Ovary (tissue), 9 donors: ENCODE measurements around the gene CACNA1C. TPM values are rescaled to one million over a fixed set of nuclear protein-coding genes. Genes with fewer than 3 reads are reported as not detected.

ENCODE experiments used
- DNase-seq, 5 donors: peaks; one replicate each; pipeline ENCODE4 v3.0.0-alpha.2; 2019 to 2020
- H3K27ac ChIP-seq, 2 donors: fragments of 200-600 bp; one replicate each; pipeline versions ENCODE4 v1.5.1 to v1.8.0; 2019 to 2022
- H3K27me3 ChIP-seq: fragments of 200-600 bp; one replicate; pipeline ENCODE4 v1.8.0; 2022
- H3K36me3 ChIP-seq: fragments of 200-600 bp; sonication (generic); one replicate; pipeline ENCODE4 v1.5.1; 2019
- H3K4me1 ChIP-seq: one replicate; pipeline ENCODE4 v1.8.1; 2013; ENCODE audit warnings: mild to moderate bottlenecking, moderate library complexity; ENCODE audit not compliant: insufficient read depth
- H3K4me3 ChIP-seq: fragments of 200-600 bp; sonication (generic); one replicate; pipeline ENCODE4 v1.5.1; 2017
- H3K9me3 ChIP-seq, 2 donors: fragments of 200-600 bp in 1 of 2; sonication (generic) in 1 of 2; one replicate each; pipeline versions ENCODE4 v1.5.1 to v1.8.1; 2013 to 2019; ENCODE audit warnings: mild to moderate bottlenecking in 1 of 2, moderate library complexity in 1 of 2
- EP300 ChIP-seq: sonication (generic); formaldehyde crosslinking; IDR thresholded peaks from one replicate; pipeline ENCODE4 v1.6.1; 2017; ENCODE audit warnings: antibody characterized with exemption
- POLR2A ChIP-seq: fragments of 450-650 bp; IDR thresholded peaks from one replicate; pipeline ENCODE4 v1.6.1; 2017; ENCODE audit warnings: antibody characterized with exemption, mild to moderate bottlenecking, moderate library complexity
- WGBS, 3 donors: extraction: QIAGEN DNeasy Blood & Tissue Kit in 1 of 3; methylation state at CpG; one replicate each; pipeline versions ENCODE4 v1.1.5 to v1.1.7; 2013 to 2017; 5-methylcytosine and 5-hydroxymethylcytosine counted together
- intact Hi-C, 4 donors: fragments of 100-400 bp; cut with DNase I; formaldehyde crosslinking; loops; one replicate each; pipeline versions ENCODE4 v1.11.0 to v1.15.1; 2022 to 2023
- polyA plus RNA-seq, 2 donors: library from polyadenylated mRNA; stranded (reverse); fragments of 200-250 nt in 1 of 2; fragments of 350-450 nt in 1 of 2; fragmentation: Illumina TruSeq in 1 of 2; extraction: RNeasy Lipid Tissue Mini Kit (QIAGEN cat#74804) in 1 of 2; gene quantifications; one replicate each; pipeline ENCODE4 v1.2.3, GENCODE V29; 2013 to 2014
- total RNA-seq, 7 donors: library from RNA; depleted of rRNA in 2 of 7; stranded (reverse); fragments of >200 nt in 2 of 7; fragmentation: NEBNext Ultra II Directional in 3 of 7; extraction: Animal tissue kit (Norgen Biotek cat#: 25700) in 3 of 7; gene quantifications; one replicate each; pipeline versions ENCODE4 v1.1.0 to v1.2.4, GENCODE V29; 2016 to 2023
- TF ChIP-seq, protein P1 (sequence below), 3 donors: fragments of 450-650 bp in 2 of 3; fragments of 200-600 bp in 1 of 3; IDR thresholded peaks; one replicate each; pipeline versions ENCODE4 v1.5.1 to v1.8.0; 2016 to 2022; ENCODE audit warnings: antibody characterized with exemption in 3 of 3, mild to moderate bottlenecking in 1 of 3
- donor health status: DM: no; HTN: no; CAD: no; lungs with moderate emphysema.
- donor health status: DM: no; HTN: no; CAD: no.
- donor health status: Bipolar disorder and iron deficiency.
- donor health status: DM: yes; HTN: yes; CAD: no.
- donor health status: DM: no; HTN: no; CAD: no.
- donor health status: DM: yes; HTN: yes; CAD: no.

Gene CACNA1C
- total and polyA plus RNA-seq, 9 donors: 2.2 to 8.3 (median 3.7) TPM

DNA sequence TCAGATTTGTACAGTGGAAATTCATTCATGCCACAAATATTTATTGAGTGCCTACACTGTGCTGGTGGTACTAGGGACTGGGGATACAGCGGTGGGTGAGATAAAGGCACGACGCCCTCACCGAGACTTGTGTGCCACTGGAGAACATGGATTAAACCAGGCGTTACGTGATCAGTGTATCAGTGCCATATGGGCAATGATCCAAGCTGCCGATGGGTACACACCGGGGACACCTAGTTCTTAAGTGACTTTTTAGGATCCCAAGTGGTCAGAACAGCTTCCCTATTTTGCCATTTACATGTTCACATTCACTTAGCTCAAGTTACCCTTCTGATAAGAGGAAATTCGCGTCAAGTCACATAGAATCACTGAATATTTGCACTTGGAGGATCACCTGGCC, 236.7 kb downstream of the CACNA1C start:
- Histone ChIP-seq H3K27me3 (no peaks in the 10 kb centered on the region), H3K4me1 (peaks cover 1% of the 10 kb centered on the region), H3K27ac (no peak overlapping the region), H3K9me3 (no peaks in the 10 kb centered on the region), H3K4me3 (no peak overlapping the region), H3K36me3 (no peaks in the 10 kb centered on the region)
- 89 to 95% (median 93%) methylated on average over 10 of the region's 10 CpGs for WGBS, 3 donors
- DNase-seq: no peak
- no peak for TF ChIP-seq POLR2A
- TF ChIP-seq, protein P1, sequence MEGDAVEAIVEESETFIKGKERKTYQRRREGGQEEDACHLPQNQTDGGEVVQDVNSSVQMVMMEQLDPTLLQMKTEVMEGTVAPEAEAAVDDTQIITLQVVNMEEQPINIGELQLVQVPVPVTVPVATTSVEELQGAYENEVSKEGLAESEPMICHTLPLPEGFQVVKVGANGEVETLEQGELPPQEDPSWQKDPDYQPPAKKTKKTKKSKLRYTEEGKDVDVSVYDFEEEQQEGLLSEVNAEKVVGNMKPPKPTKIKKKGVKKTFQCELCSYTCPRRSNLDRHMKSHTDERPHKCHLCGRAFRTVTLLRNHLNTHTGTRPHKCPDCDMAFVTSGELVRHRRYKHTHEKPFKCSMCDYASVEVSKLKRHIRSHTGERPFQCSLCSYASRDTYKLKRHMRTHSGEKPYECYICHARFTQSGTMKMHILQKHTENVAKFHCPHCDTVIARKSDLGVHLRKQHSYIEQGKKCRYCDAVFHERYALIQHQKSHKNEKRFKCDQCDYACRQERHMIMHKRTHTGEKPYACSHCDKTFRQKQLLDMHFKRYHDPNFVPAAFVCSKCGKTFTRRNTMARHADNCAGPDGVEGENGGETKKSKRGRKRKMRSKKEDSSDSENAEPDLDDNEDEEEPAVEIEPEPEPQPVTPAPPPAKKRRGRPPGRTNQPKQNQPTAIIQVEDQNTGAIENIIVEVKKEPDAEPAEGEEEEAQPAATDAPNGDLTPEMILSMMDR (IDR thresholded peaks at IDR 0.05): no peak
- intact Hi-C loops: loop anchor here in 2 of 4 donors (5.0 to 10.0 kb wide), 2 partner anchors 235 to 237 kb away; partner anchors contain the start of gene CACNA1C (in 2 of the 2)

DNA sequence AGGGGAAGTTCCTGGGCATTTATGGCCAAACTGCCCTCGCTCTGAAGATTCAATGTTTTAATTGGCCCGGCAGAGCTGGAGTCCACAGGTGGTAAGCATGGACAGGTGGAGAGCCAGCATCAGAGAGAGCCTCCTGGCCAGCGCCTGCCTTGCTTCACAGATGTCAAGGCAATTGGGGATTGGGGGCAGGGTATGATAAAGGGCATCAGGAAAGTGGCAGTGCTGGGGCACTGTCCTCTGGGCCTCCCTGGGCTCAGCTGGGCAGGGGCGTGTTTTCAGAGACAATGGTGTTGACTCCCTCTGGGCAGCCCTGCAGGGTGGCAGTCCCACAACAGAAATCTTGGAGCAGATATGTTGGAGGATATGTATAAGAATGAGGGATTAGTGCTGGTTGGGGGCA, 237.3 kb downstream of the CACNA1C start:
- no peaks in the 10 kb centered on the region for H3K36me3 ChIP-seq
- no peak for TF ChIP-seq POLR2A
- no peak for TF ChIP-seq EP300
- TF ChIP-seq, protein P1 (IDR thresholded peaks at IDR 0.05): no peak
- no peaks in the 10 kb centered on the region for H3K27me3 ChIP-seq
- H3K9me3 ChIP-seq: no peaks in the 10 kb centered on the region
- DNase-seq: no peak
- intact Hi-C loops: loop anchor here in 1 of 4 donors (10.0 kb wide), 1 partner anchor 295 kb away; no protein-coding TSS in a partner anchor
- H3K4me1 ChIP-seq: no peaks in the 10 kb centered on the region
- H3K27ac ChIP-seq: no peak overlapping the region
- no peak overlapping the region for H3K4me3 ChIP-seq
- WGBS, 3 donors: 58 to 99% (median 99%) methylated on average over 4 of the region's 4 CpGs

DNA sequence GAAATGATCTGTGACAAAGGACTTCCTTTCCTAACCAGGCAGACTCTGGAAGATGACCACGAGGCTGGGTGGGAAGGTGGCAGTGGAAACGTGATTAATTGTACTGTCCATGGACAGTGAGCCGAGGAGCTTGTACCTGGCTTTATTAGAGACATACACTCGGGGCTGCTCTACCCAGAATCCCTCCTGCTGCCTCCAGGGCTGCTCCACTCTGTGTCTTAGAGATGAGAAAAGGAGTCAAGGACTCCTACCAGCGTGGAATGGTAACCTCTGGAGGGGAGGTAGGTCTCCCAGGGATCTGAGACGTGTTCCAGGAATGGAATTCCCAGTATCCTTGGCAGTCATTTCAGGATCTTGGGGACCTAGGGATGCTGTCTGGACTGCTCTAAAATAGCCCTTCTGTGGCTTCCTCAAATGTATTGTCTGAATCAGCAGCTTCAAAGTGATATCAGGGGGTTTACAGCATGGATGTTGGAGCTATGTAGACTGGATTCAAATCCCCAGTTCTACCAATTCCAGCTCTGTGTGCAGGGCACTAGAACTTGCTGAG, 237.8 kb downstream of the CACNA1C start:
- TF ChIP-seq EP300 (no peak), POLR2A (no peak)
- TF ChIP-seq, protein P1 (IDR thresholded peaks at IDR 0.05): no peak
- H3K27ac ChIP-seq: no peak overlapping the region
- intact Hi-C loops: loop anchor here in 1 of 4 donors (10.0 kb wide), 1 partner anchor 294 kb away; no protein-coding TSS in a partner anchor

DNA sequence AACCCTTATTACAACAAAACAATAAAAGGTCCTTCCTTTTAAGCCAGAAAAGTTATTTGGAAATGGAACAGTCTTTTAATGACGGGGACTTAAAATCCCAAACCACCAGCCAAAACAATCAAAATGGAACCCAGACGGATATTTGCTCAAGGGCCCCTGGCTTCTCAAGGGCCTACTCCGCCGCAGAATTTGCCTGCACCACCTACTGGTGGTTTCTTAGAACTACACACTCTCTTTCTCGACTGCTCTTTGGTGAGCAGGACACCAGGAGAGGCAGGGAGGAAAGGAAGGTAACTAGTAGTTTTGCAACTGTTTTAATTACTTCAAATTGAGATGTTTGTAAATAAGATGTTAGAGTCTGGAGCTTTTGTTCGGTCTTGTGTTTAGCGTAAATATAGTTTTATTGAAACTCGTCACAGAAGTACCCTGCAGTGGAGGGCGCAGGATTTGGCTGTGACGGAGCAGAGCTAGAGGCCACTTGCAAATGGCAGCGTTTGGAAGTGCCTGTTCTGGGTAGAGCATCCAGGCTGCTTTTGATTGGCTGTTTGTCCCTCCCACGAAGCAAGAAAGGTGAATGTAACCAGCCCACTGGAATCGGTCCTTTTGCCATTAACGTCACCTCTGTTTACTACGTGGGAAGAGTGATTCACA, 238.5 kb downstream of the CACNA1C start:
- Histone ChIP-seq H3K27ac (no peak overlapping the region), H3K36me3 (no peaks in the 10 kb centered on the region), H3K27me3 (no peaks in the 10 kb centered on the region), H3K9me3 (no peaks in the 10 kb centered on the region), H3K4me3 (no peak overlapping the region), H3K4me1 (no peaks in the 10 kb centered on the region)
- intact Hi-C loops: loop anchor here in 1 of 4 donors (10.0 kb wide), 1 partner anchor 293 kb away; no protein-coding TSS in a partner anchor
- no peak for DNase-seq
- 81 to 84% (median 82%) methylated on average over 15 of the region's 15 CpGs for WGBS, 3 donors
- TF ChIP-seq, protein P1 (IDR thresholded peaks at IDR 0.05): peak in 1 of 3 donors; percentile 13
- no peak for TF ChIP-seq POLR2A
- no peak for TF ChIP-seq EP300

More for the DNA sequence above, 237.8 kb downstream of the CACNA1C start:
- Histone ChIP-seq H3K4me1 (no peaks in the 10 kb centered on the region), H3K4me3 (no peak overlapping the region), H3K9me3 (no peaks in the 10 kb centered on the region), H3K36me3 (no peaks in the 10 kb centered on the region), H3K27me3 (no peaks in the 10 kb centered on the region)
- DNase-seq: no peak
- WGBS, 3 donors: 72 to 81% (median 78%) methylated on average over 6 of the region's 6 CpGs
